IMR-90 (cell line): ENCODE measurements around the gene SLC24A3. TPM values are rescaled to one million over a fixed set of nuclear protein-coding genes. Genes with fewer than 3 reads are reported as not detected.

Experiments
- ATAC-seq: fragments of 200-7000 bp; cut with Tn5 transposase; 2 replicates; pipeline ENCODE4 v1.9.1; 2020; ENCODE audit warnings: low read depth, mild to moderate bottlenecking, moderate library complexity
- BruUV-seq: library from RNA; stranded (reverse); fragments of 400-500 nt; replicated peaks from 2 replicates; lab custom pipeline; 2021; lab: Mats Ljungman, UMichigan
- CTCF ChIA-PET: fragments of 300-600 bp; formaldehyde crosslinking; extraction: SDS; loops from one replicate; lab custom pipeline; 2021; ENCODE audit warnings: antibody characterized with exemption; lab: Yijun Ruan, JAX
- POLR2A ChIA-PET: fragments of 300-600 bp; sonication (Branson Sonifier 250); formaldehyde crosslinking; loops from one replicate; lab custom pipeline; 2022; ENCODE audit warnings: antibody characterized with exemption; ENCODE audit not compliant: unreplicated experiment; lab: Charles Lee
- DNase-seq: peaks from one replicate; pipeline ENCODE4 v3.0.0; 2013
- H2AFZ ChIP-seq: replicated peaks from 2 replicates; pipeline ENCODE3; 2013; ENCODE audit warnings: low read length, mild to moderate bottlenecking; ENCODE audit not compliant: poor library complexity
- H2AK5ac ChIP-seq: 2 replicates; pipeline ENCODE4 v1.6.1; 2013; ENCODE audit warnings: low read depth, low read length, inconsistent platforms
- H2AK9ac ChIP-seq: replicated peaks from 2 replicates; pipeline ENCODE3; 2013; ENCODE audit warnings: mild to moderate bottlenecking, low read depth, low read length, moderate library complexity; ENCODE audit not compliant: poor library complexity
- H2BK120ac ChIP-seq: 2 replicates; pipeline ENCODE4 v1.6.1; 2013; ENCODE audit warnings: low read depth, low read length, inconsistent platforms
- H2BK15ac ChIP-seq: 3 replicates; pipeline ENCODE4 v1.6.1; 2013; ENCODE audit warnings: low read depth, low read length, inconsistent platforms
- H2BK20ac ChIP-seq: 2 replicates; pipeline ENCODE4 v1.6.1; 2013; ENCODE audit warnings: low read depth, mild to moderate bottlenecking, inconsistent platforms, low read length, moderate library complexity
- H2BK5ac ChIP-seq: 2 replicates; pipeline ENCODE4 v1.6.1; 2013; ENCODE audit warnings: mild to moderate bottlenecking, low read depth, low read length, inconsistent platforms; ENCODE audit not compliant: poor library complexity, severe bottlenecking
- H3K14ac ChIP-seq: replicated peaks from 2 replicates; pipeline ENCODE4 v1.6.1; 2013; ENCODE audit warnings: low read depth, low read length, inconsistent platforms
- H3K18ac ChIP-seq: 2 replicates; pipeline ENCODE4 v1.6.1; 2013; ENCODE audit warnings: low read depth, low read length, control low read depth
- H3K23ac ChIP-seq: 2 replicates; pipeline ENCODE4 v1.6.1; 2013; ENCODE audit warnings: low read depth, low read length, inconsistent platforms
- H3K27ac ChIP-seq: 2 replicates; pipeline ENCODE4 v1.5.1; 2013; ENCODE audit warnings: mild to moderate bottlenecking, control low read depth, low read length; ENCODE audit not compliant: insufficient read depth
- H3K27me3 ChIP-seq: 2 replicates; pipeline ENCODE4 v1.6.1; 2013; ENCODE audit warnings: low read length; ENCODE audit not compliant: control insufficient read depth, insufficient read depth
- H3K36me3 ChIP-seq: 2 replicates; pipeline ENCODE4 v1.6.1; 2013; ENCODE audit warnings: low read length, mixed read lengths; ENCODE audit not compliant: control insufficient read depth, insufficient read depth
- H3K4ac ChIP-seq: 2 replicates; pipeline ENCODE4 v1.6.1; 2013; ENCODE audit warnings: low read depth, low read length, inconsistent platforms
- H3K4me1 ChIP-seq: 2 replicates; pipeline ENCODE4 v1.6.1; 2013; ENCODE audit warnings: low read length, mixed read lengths; ENCODE audit not compliant: control insufficient read depth, insufficient read depth
- H3K4me2 ChIP-seq: 2 replicates; pipeline ENCODE4 v1.6.1; 2013; ENCODE audit warnings: low read depth, mild to moderate bottlenecking, control low read depth, low read length, moderate library complexity
- H3K4me3 ChIP-seq: 2 replicates; pipeline ENCODE4 v1.5.1; 2013; ENCODE audit warnings: low read depth, mild to moderate bottlenecking, control low read depth, low read length, moderate library complexity; ENCODE audit not compliant: insufficient read depth
- H3K56ac ChIP-seq: 2 replicates; pipeline ENCODE4 v1.6.1; 2013; ENCODE audit warnings: low read length, inconsistent platforms; ENCODE audit not compliant: insufficient read depth; ENCODE audit errors: extremely low read depth
- H3K79me1 ChIP-seq, 2 experiments: 2 replicates each; pipeline ENCODE4 v1.6.1; 2013; ENCODE audit warnings: low read length in 2 of 2, inconsistent platforms in 1 of 2, low read depth in 1 of 2
- H3K9ac ChIP-seq: 2 replicates; pipeline ENCODE4 v1.6.1; 2013; ENCODE audit warnings: low read depth, low read length, control low read depth
- H3K9me1 ChIP-seq: 2 replicates; pipeline ENCODE4 v1.6.1; 2013; ENCODE audit warnings: low read length, inconsistent platforms; ENCODE audit not compliant: insufficient read depth
- H3K9me3 ChIP-seq: 2 replicates; pipeline ENCODE4 v1.6.1; 2013; ENCODE audit warnings: low read length; ENCODE audit not compliant: control insufficient read depth, insufficient read depth
- H4K20me1 ChIP-seq: 2 replicates; pipeline ENCODE4 v1.6.1; 2013; ENCODE audit warnings: low read length, inconsistent platforms; ENCODE audit not compliant: insufficient read depth
- H4K5ac ChIP-seq: 2 replicates; pipeline ENCODE4 v1.6.1; 2013; ENCODE audit warnings: mild to moderate bottlenecking, low read depth, low read length, control low read depth
- H4K8ac ChIP-seq, 2 experiments: 2 replicates each; pipeline ENCODE4 v1.6.1; 2013; ENCODE audit warnings: low read depth in 2 of 2, low read length in 2 of 2, control low read depth in 1 of 2, inconsistent platforms in 1 of 2
- H4K91ac ChIP-seq: 2 replicates; pipeline ENCODE4 v1.6.1; 2013; ENCODE audit warnings: low read depth, low read length, inconsistent platforms; ENCODE audit not compliant: insufficient read depth
- CEBPB ChIP-seq: IDR thresholded peaks from 2 replicates; pipeline ENCODE4 v1.6.1; 2012; ENCODE audit warnings: low read depth, low read length, improper control_type of control experiment
- CHD1 ChIP-seq: IDR thresholded peaks from 2 replicates; pipeline ENCODE4 v1.6.1; 2012; ENCODE audit warnings: low read depth, low read length, improper control_type of control experiment
- CTCF ChIP-seq: conservative IDR thresholded peaks from 2 replicates; pipeline ENCODE4 v1.5.1; 2012; ENCODE audit warnings: mild to moderate bottlenecking, low read depth, low read length, improper control_type of control experiment
- FOS ChIP-seq: fragments of 150-350 bp; IDR thresholded peaks from 2 replicates; pipeline ENCODE4 v1.6.1; 2016; ENCODE audit warnings: low read depth, low read length
- MAFK ChIP-seq: IDR thresholded peaks from 2 replicates; pipeline ENCODE4 v1.6.1; 2012; ENCODE audit warnings: low read depth, low read length, improper control_type of control experiment
- MAZ ChIP-seq: IDR thresholded peaks from 2 replicates; pipeline ENCODE4 v1.6.1; 2012; ENCODE audit warnings: low read depth, mild to moderate bottlenecking, low read length, improper control_type of control experiment, moderate library complexity, borderline replicate concordance
- MXI1 ChIP-seq: IDR thresholded peaks from 2 replicates; pipeline ENCODE4 v1.6.1; 2012; ENCODE audit warnings: low read depth, mild to moderate bottlenecking, low read length, moderate library complexity, borderline replicate concordance
- POLR2A ChIP-seq: IDR thresholded peaks from 2 replicates; pipeline ENCODE4 v1.6.1; 2012; ENCODE audit warnings: mild to moderate bottlenecking, low read depth, low read length
- RAD21 ChIP-seq: IDR thresholded peaks from 2 replicates; pipeline ENCODE4 v1.6.1; 2012; ENCODE audit warnings: low read length, improper control_type of control experiment
- RCOR1 ChIP-seq: IDR thresholded peaks from 2 replicates; pipeline ENCODE4 v1.6.1; 2012; ENCODE audit warnings: mild to moderate bottlenecking, low read length, improper control_type of control experiment; ENCODE audit not compliant: insufficient replicate concordance
- RFX5 ChIP-seq: IDR thresholded peaks from 2 replicates; pipeline ENCODE4 v1.8.0; 2012; ENCODE audit warnings: low read depth, mild to moderate bottlenecking, low read length, moderate library complexity
- SMC3 ChIP-seq: fragments of 150-350 bp; IDR thresholded peaks from 2 replicates; pipeline ENCODE4 v1.6.1; 2016; ENCODE audit warnings: low read depth, mild to moderate bottlenecking, antibody characterized with exemption, low read length, moderate library complexity
- WGBS, 2 experiments: methylation state at CpG; one replicate each; pipeline versions ENCODE4 v1.1.5 to v1.1.7; 2013; ENCODE audit warnings: missing lambda C conversion rate in 2 of 2; ENCODE audit not compliant: insufficient read length in 1 of 2; ENCODE audit errors: extremely low coverage in 2 of 2; 5-methylcytosine and 5-hydroxymethylcytosine counted together
- dilution Hi-C: fragments of 300-500 bp; cut with HindIII; formaldehyde crosslinking; loops from one replicate; pipeline ENCODE4 v1.14.3; 2018; ENCODE audit warnings: low sequenced_read_pairs; ENCODE audit not compliant: unreplicated experiment
- in situ Hi-C: fragments of 300-500 bp; cut with MboI; formaldehyde crosslinking; loops from 3 replicates; pipeline ENCODE4 v1.14.3; 2019; ENCODE audit warnings: low sequenced_read_pairs, inconsistent platforms, mixed read lengths
- intact Hi-C: fragments of 100-400 bp; cut with micrococcal nuclease; formaldehyde crosslinking; loops from 2 replicates; pipeline ENCODE4 v1.10.0; 2022
- polyA plus RNA-seq, 3 experiments: library from polyadenylated mRNA; depleted of rRNA; stranded (reverse); fragments of >200 nt; gene quantifications; 2 replicates each; pipeline ENCODE4 v1.2.3, GENCODE V29; 2012; ENCODE audit warnings: low replicate concordance in 1 of 3
- total RNA-seq: library from RNA; depleted of rRNA; stranded (reverse); fragments of >200 nt; gene quantifications from 2 replicates; pipeline ENCODE4 v1.2.3, GENCODE V29; 2012
- TF ChIP-seq, protein P1 (sequence below): fragments of 150-350 bp; IDR thresholded peaks from 2 replicates; pipeline ENCODE4 v1.6.1; 2017; ENCODE audit warnings: mild to moderate bottlenecking, antibody characterized with exemption, low read length, low read depth
- TF ChIP-seq, protein P2 (sequence below): fragments of 150-350 bp; IDR thresholded peaks from 2 replicates; pipeline ENCODE4 v1.6.1; 2016; ENCODE audit warnings: low read depth, mild to moderate bottlenecking, low read length, moderate library complexity, borderline replicate concordance

The SLC24A3 gene
- total and polyA plus RNA-seq, 2 of the 4 experiments (the other 2 are of a cell fraction): not detected

GRCh38 chr20:19292254-19292653 lies 79.8 kb downstream of the SLC24A3 start:
- WGBS, 2 experiments: 40% methylated on average over 2 of the region's 7 CpGs; no CpG with 5 or more reads in 1 of the 2 experiments
- Histone ChIP-seq H3K79me1 (no peaks in the 10 kb centered on the region), H3K23ac (no peak overlapping the region), H3K9me3 (no peaks in the 10 kb centered on the region; the same call in 1 of the 2 replicates), H3K56ac (no peak overlapping the region), H4K20me1 (no peaks in the 10 kb centered on the region), H2BK5ac (no peak overlapping the region), H2BK120ac (no peak overlapping the region), H3K27ac (no peak overlapping the region), H3K27me3 (no peaks in the 10 kb centered on the region), H3K36me3 (no peaks in the 10 kb centered on the region), H3K9ac (no peak overlapping the region), H2AK5ac (no peak overlapping the region), H2AK9ac (no peak overlapping the region), H3K4ac (no peak overlapping the region), H2BK15ac (no peak overlapping the region), H3K14ac (no peak overlapping the region), H2BK20ac (no peak overlapping the region), H4K8ac (no peak overlapping the region), H3K4me3 (no peak overlapping the region), H3K4me1 (no peaks in the 10 kb centered on the region), H4K91ac (no peak overlapping the region), H3K9me1 (no peaks in the 10 kb centered on the region), H3K18ac (no peak overlapping the region), H2AFZ (no peak overlapping the region), H3K4me2 (no peak overlapping the region), H4K5ac (no peak overlapping the region)
- TF ChIP-seq CTCF (no peak), RAD21 (no peak), MXI1 (no peak), CHD1 (no peak), CEBPB (no peak), RCOR1 (no peak), MAZ (no peak), RFX5 (no peak), POLR2A (no peak), SMC3 (no peak), MAFK (no peak), FOS (no peak)
- TF ChIP-seq, protein P1, sequence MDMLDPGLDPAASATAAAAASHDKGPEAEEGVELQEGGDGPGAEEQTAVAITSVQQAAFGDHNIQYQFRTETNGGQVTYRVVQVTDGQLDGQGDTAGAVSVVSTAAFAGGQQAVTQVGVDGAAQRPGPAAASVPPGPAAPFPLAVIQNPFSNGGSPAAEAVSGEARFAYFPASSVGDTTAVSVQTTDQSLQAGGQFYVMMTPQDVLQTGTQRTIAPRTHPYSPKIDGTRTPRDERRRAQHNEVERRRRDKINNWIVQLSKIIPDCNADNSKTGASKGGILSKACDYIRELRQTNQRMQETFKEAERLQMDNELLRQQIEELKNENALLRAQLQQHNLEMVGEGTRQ: no peak
- TF ChIP-seq, protein P2, sequence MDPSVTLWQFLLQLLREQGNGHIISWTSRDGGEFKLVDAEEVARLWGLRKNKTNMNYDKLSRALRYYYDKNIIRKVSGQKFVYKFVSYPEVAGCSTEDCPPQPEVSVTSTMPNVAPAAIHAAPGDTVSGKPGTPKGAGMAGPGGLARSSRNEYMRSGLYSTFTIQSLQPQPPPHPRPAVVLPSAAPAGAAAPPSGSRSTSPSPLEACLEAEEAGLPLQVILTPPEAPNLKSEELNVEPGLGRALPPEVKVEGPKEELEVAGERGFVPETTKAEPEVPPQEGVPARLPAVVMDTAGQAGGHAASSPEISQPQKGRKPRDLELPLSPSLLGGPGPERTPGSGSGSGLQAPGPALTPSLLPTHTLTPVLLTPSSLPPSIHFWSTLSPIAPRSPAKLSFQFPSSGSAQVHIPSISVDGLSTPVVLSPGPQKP: no peak
- ATAC-seq: no peak
- CTCF ChIA-PET: no interaction called here
- BruUV-seq: no TSS peak
- DNase-seq: no peak
- dilution Hi-C loops: no loop called here
- in situ Hi-C loops: no loop called here
- POLR2A ChIA-PET: no interaction called here
- intact Hi-C loops: no loop called here
